GM12891 (cell line): ENCODE measurements around the gene GOLGA7B.

Experiments
- DNase-seq: peaks from one replicate; pipeline ENCODE4 v3.0.0; 2011; ENCODE audit warnings: low spot score; ENCODE audit not compliant: insufficient read length
- FAIRE-seq: peaks from 2 replicates; lab custom pipeline; 2011; peaks lifted over from hg19 to GRCh38; lab: Jason Lieb, UNC
- PAX5 ChIP-seq: IDR thresholded peaks from 2 replicates; pipeline ENCODE4 v1.6.1; 2011; ENCODE audit warnings: low read length, moderate library complexity, mild to moderate bottlenecking; ENCODE audit not compliant: insufficient read depth, severe bottlenecking
- POLR2A ChIP-seq: IDR thresholded peaks from 2 replicates; pipeline ENCODE4 v1.6.1; 2011; ENCODE audit warnings: low read depth, low read length, control low read depth
- POLR2AphosphoS5 ChIP-seq: IDR thresholded peaks from 2 replicates; pipeline ENCODE4 v1.6.1; 2011; ENCODE audit warnings: low read depth, low read length, control low read depth
- POU2F2 ChIP-seq: IDR thresholded peaks from 2 replicates; pipeline ENCODE4 v1.6.1; 2011; ENCODE audit warnings: low read depth, mild to moderate bottlenecking, control low read depth, low read length, moderate library complexity
- SPI1 ChIP-seq: IDR thresholded peaks from 2 replicates; pipeline ENCODE4 v1.6.1; 2011; ENCODE audit warnings: low read depth, low read length, control low read depth
- TAF1 ChIP-seq: IDR thresholded peaks from 2 replicates; pipeline ENCODE4 v1.6.1; 2011; ENCODE audit warnings: low read depth, low read length, control low read depth

GOLGA7B gene

DNA sequence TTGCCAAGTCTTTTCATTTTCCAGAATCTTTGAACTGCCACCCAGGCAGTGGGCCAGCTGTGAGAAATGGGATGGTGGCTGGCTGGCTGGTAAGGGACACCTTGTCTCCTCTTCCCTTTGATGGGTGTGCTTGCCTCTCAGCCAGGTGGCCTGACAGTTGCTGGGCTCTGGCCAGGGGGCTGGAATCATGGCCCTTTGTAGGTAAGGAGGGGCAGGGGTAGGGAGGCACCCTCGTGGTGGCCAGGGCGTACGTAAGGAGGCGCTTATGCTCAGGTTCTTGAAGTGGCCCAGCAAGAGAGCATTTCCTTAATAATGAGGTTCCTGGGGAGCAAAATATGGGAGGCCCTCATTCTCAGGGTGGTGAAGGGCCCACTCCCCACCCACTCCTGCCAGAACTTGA is 33.0 kb upstream of the GOLGA7B start:
- TF ChIP-seq POLR2AphosphoS5: no peak
- DNase-seq (no peak), FAIRE-seq (no peak)

GRCh38 chr10:97818572-97818971 is 31.1 kb upstream of the GOLGA7B start:
- DNase-seq: no peak
- FAIRE-seq: no peak
- TF ChIP-seq POLR2AphosphoS5 (no peak), SPI1 (no peak), PAX5 (no peak), TAF1 (no peak), POLR2A (no peak), POU2F2 (no peak)

DNA sequence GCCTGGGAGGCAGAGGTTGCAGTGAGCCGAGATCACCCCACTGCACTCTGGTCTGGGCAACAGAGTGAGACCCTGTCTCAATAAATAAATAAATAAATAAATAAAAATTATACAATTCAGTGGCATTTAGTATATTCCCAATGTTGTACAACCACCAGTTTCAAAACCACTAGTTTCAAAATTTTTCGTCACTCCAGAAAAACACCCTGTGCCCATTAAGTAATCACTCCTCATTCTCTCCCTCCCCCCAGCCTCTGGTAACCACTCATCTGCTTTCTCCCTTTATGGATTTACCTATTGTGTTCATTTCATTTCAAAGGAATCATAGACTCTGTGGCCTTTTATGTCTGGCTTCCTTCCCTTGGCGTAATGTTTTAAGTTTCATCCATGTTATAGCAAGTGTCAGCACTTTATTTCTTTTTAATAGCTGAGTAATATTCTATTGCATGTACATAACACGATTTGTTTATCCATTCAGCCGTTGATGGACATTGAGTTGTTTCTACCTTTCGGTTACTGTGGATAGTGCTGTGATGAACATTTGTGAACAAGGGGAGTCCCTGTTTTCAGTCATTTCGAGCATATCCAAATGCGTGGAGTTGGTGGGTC is 29.4 kb upstream of the GOLGA7B start:
- TF ChIP-seq SPI1 (no peak), POLR2AphosphoS5 (no peak)
- DNase-seq: no peak
- FAIRE-seq: no peak

GRCh38 chr10:97821308-97822038 is 28.2 kb upstream of the GOLGA7B start:
- TF ChIP-seq SPI1 (no peak), POLR2A (no peak), TAF1 (no peak), POU2F2 (no peak), PAX5 (no peak), POLR2AphosphoS5 (no peak)
- FAIRE-seq: no peak
- no peak for DNase-seq

- FAIRE-seq (no peak), DNase-seq (no peak)
- no peak for TF ChIP-seq SPI1
- TF ChIP-seq POU2F2: no peak
- no peak for TF ChIP-seq TAF1
- TF ChIP-seq POLR2AphosphoS5: no peak
Observed at GRCh38 chr10:97822261-97822687, 27.4 kb upstream of the GOLGA7B start.

DNA sequence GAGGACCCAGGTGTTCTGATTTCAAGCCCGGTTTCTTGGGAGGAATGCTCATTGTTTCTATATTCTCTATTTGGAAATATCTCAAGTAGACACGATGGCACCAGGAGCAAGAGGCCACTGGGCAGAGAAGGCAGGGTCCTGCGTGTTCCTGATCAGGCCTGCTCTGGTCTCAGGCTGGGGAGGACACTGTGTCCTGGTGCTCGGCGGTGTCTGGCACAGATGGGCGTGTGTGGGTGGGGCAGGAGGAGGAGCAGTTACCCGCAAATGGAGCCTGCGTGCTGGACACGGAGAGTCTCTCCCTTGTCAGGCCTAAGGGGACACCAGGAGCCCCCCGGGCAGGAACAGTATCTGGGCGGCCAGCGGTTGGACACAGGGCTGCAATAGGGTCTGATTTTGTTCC is 25.9 kb upstream of the GOLGA7B start:
- DNase-seq (no peak), FAIRE-seq (no peak)
- TF ChIP-seq TAF1 (no peak), POLR2AphosphoS5 (no peak), PAX5 (no peak)

GRCh38 chr10:97825020-97825760 is 24.5 kb upstream of the GOLGA7B start:
- TF ChIP-seq POU2F2 (no peak), SPI1 (no peak), POLR2A (no peak), POLR2AphosphoS5 (no peak), PAX5 (no peak), TAF1 (no peak)

GRCh38 chr10:97826892-97827291 is 22.8 kb upstream of the GOLGA7B start:
- FAIRE-seq (no peak), DNase-seq (no peak)
- no peak for TF ChIP-seq PAX5
- TF ChIP-seq POLR2A: no peak
- TF ChIP-seq POU2F2: no peak
- TF ChIP-seq TAF1: no peak
- no peak for TF ChIP-seq SPI1
- no peak for TF ChIP-seq POLR2AphosphoS5

More at GRCh38 chr10:97825020-97825760, 24.5 kb upstream of the GOLGA7B start:
- FAIRE-seq: no peak
- DNase-seq: no peak

- FAIRE-seq (no peak), DNase-seq (no peak)
- TF ChIP-seq POLR2AphosphoS5 (no peak), POLR2A (no peak), PAX5 (no peak), TAF1 (no peak), SPI1 (no peak), POU2F2 (no peak)
Observed at GRCh38 chr10:97827702-97828291, 21.8 kb upstream of the GOLGA7B start.

DNA sequence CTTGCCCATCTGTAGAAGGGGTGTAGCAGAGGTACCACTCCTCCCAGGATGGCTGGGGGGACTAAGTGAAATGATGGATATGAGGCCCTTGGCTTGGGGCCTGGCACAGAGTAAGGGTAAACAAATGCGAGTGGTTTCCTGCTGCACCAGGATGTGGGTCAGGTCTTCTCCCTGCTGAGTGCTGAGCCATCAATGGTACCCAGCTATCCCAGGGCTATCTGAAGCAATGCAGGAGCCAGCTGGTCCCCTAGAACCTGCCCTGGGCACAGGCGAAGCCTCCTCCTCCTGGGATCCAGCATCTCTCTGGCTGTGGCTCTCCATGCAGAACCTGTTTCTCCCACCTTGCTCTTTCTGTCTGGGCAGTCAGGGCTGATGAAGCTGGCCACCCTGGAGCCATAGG is 20.9 kb upstream of the GOLGA7B start:
- DNase-seq (no peak), FAIRE-seq (no peak)
- no peak for TF ChIP-seq POU2F2
- no peak for TF ChIP-seq TAF1
- no peak for TF ChIP-seq POLR2AphosphoS5
- no peak for TF ChIP-seq SPI1
- TF ChIP-seq PAX5: no peak
- no peak for TF ChIP-seq POLR2A
